ENCODE results near the gene NPEPPS. TPM values are rescaled to one million over a fixed set of nuclear protein-coding genes. Genes with fewer than 3 reads are reported as not detected.
A peak's percentile ranks its signal among the peaks of the same experiment; 100 is the strongest.

Gene NPEPPS
- total and polyA plus RNA-seq, 2 of the 13 experiments (the other 11 are each of a cell fraction or from before 2014, with no cell fraction given): 53.5 to 127 TPM

- TF ChIP-seq ASH2L (IDR thresholded peaks at IDR 0.05; ENCODE audit: insufficient read length, low read depth, low read length) (no peak), TAF1 (CRISPR knock-in tag; IDR thresholded peaks at IDR 0.05) (peak; percentile 11; the same call in 1 of the 2 replicates), SAFB2 (CRISPR knock-in tag; IDR thresholded peaks at IDR 0.05; ENCODE audit: borderline replicate concordance, low read depth) (no peak), ELF4 (CRISPR knock-in tag; IDR thresholded peaks at IDR 0.05; ENCODE audit: borderline replicate concordance) (no peak), ZNF333 (CRISPR knock-in tag; IDR thresholded peaks at IDR 0.05; ENCODE audit: borderline replicate concordance) (peak; percentile 7; the same call in 1 of the 2 replicates), REL (CRISPR knock-in tag; conservative IDR thresholded peaks at IDR 0.05) (0 out of 2 replicates have a peak, but pooled peaks have one; percentile 7), HMGXB3 (CRISPR knock-in tag; IDR thresholded peaks at IDR 0.05; ENCODE audit: borderline replicate concordance) (no peak), ZBTB14 (CRISPR knock-in tag; IDR thresholded peaks at IDR 0.05) (no peak), LCORL (IDR thresholded peaks at IDR 0.05) (no peak), LCORL (CRISPR knock-in tag; IDR thresholded peaks at IDR 0.05) (no peak; the same call in 1 of the 2 replicates), ZNF556 (CRISPR knock-in tag; IDR thresholded peaks at IDR 0.05; ENCODE audit: borderline replicate concordance) (no peak), ZXDC (CRISPR knock-in tag; IDR thresholded peaks at IDR 0.05) (peak; percentile 53; the same call in 1 of the 2 replicates), TEAD3 (CRISPR knock-in tag; optimal IDR thresholded peaks at IDR 0.05; ENCODE audit: borderline replicate concordance) (no peak), HNF1B (CRISPR knock-in tag; IDR thresholded peaks at IDR 0.05) (no peak; the same call in 1 of the 2 replicates), ETV5 (CRISPR knock-in tag; IDR thresholded peaks at IDR 0.05; ENCODE audit: borderline replicate concordance) (no peak), MYNN (CRISPR knock-in tag; IDR thresholded peaks at IDR 0.05; ENCODE audit: low read depth) (no peak), ZNF761 (CRISPR knock-in tag; conservative IDR thresholded peaks at IDR 0.05) (0 out of 2 replicates have a peak, but pooled peaks have one; percentile 5), NR0B2 (CRISPR knock-in tag; IDR thresholded peaks at IDR 0.05) (no peak), ZNF496 (CRISPR knock-in tag; IDR thresholded peaks at IDR 0.05; ENCODE audit: insufficient replicate concordance) (no peak)
Measured at GRCh38 chr17:47649972-47650524, 119.1 kb downstream of the NPEPPS start (continued).
